Colon (tissue), 2 donors: ENCODE measurements around the gene L3MBTL4.
"Not testable (repeated sequence)": the region's sequence is repeated elsewhere in the genome, so short reads cannot be mapped to it uniquely, and the experiment has no call there.

ENCODE experiments used
- FAIRE-seq: peaks from 2 replicates; lab custom pipeline; 2012; peaks lifted over from hg19 to GRCh38; lab: Jason Lieb, UNC
- donor health status: control.
- donor health status: control.

Gene L3MBTL4

GRCh38 chr18:6406075-6406909 is 8.4 kb downstream of the L3MBTL4 start:
- no peak for FAIRE-seq

DNA sequence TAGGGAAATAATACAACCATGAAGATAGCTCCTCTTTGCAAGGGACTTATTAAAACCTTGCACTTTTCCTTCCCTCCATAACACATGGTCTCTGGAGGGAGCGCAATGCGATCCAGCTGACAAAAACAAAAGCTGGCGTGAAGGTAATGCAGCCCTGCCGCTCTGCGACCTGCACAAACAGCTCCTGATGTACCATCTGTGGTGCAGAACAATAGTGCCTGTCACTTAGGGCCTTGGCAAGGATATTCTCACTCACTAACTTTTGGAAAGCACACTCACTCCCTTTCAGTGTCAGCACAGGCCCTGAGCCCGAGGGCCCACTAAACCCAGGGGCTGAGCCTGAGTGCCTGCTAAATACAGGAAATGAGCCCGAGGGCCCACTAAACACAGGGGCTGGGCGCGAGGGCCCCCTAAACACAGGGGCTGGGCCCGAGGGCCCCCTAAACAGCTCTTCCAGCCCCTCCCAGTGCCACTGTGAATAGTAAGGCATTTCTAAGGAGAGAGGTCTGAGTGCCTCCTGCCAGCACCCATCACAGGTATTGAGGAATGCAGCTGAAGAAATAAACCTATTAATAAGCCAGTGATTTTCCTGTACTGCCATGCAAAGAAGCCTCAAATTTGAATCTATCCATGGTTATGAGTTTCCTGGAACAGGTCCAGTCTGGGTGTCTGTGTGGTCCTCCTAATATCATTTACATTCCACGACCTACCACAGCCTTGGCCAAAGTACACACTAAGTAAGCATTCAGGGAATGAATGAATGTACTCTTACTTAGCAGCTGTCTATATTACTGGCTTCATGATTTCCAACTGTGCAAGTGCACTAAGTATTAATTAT is 9.3 kb downstream of the L3MBTL4 start:
- no peak for FAIRE-seq

DNA sequence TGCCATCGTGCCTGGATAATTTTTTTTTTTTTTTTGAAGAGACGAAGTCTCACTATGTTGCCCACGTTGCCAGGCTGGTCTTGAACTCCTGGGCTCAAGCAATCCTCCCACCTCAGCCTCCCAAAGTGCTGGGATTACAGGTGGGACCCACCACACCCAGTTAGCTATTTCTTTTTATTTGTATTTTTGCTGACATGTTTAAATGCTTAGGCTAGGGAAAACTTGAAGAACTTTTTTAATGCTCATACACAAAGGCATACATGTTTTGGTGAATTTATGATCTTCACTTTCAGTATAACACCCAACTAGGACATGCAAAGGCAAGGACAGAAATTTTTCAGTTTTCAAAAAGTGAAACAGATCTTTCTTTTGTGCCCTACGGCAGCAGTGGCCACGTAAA is 9.9 kb downstream of the L3MBTL4 start:
- FAIRE-seq = no peak

DNA sequence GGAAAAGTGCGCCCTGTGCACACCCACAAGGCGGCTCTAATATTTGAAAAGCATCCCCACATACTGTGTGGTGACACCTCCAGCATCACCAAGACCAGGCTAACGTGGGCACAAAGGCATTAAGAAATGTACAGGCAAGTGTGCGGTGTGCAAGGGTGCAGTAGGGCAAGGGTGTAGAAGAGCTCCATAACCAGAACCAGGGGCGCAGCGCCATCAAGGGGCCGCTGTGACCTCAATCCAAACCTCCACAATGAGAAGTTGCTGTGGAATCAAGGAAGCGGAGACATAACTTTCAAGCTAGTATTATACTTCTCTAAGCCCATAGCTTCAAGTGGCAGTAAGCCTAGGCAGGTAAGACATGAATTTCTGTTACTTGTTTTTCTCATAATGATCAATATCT is 13.0 kb downstream of the L3MBTL4 start:
- no peak for FAIRE-seq

DNA sequence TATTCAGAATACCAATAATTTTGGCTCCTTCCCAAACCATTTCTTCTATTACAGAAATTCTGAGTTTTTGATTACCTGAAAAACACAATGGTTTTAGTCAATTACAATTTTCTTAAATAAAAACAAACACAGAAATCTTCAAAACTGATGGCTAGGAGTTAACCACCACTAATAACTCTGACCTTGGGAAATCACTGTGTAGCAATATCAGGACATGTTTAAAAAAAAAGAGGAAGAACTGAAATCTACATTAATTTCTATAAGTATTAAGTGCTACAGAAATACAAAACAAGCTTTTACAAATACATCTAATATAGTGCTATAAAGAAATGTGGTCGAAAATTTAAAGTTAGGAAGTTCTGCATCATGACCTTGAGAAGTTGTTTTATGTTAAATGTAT is 14.9 kb downstream of the L3MBTL4 start:
- peak; percentile 10 for FAIRE-seq

DNA sequence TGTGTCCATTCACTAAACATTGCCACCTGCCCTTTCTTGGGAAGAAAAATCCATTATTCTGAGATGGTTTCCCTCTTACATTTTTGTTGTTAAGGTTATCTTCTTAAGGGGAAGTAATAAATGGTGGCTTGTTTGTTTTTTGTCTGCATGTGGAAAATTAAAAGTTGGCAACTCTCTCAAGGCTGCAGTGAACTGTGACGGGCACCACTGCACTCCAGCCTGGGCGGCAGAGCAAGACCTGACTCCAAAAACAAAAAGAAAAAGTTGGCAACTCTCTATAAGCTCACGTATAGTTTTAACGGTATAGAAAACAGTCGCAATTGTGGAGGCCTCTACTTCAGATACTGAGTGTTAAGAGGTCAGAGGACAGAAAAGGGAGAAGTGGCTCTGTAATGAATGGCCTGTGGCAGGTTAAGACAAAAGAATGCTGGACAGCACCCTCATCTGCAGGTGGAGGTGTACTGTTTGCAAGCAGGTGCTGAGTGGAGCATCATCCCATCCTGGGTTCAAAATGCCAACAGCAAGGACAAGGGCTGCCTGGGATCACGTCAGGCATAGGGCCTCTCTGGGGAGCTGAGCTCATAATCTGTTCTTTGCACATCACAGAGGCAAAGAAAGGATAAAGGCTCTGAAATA is 16.7 kb downstream of the L3MBTL4 start:
- FAIRE-seq = no peak

- no peak for FAIRE-seq
Measured at GRCh38 chr18:6396847-6397246, 17.9 kb downstream of the L3MBTL4 start.

GRCh38 chr18:6396276-6396675 is 18.4 kb downstream of the L3MBTL4 start:
- FAIRE-seq = no peak

DNA sequence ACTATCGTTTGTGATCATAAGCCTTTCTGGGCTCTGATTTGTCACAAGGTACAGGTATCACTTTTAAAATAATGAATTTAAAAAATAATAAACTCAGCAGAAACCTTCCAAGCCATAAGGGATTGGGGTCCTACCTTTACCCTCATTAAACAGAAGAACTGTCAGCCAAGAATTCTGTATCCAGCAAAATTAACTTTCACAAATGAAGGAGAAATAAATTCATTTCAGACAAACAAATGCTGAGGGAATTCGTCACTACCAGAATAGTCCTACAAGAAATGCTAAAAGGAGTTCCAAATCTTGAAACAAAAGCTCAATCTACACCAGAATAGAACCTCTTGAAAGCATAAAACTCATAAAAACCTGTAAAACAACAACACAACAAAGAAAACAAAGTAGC is 25.7 kb downstream of the L3MBTL4 start:
- FAIRE-seq = no peak

- FAIRE-seq = no peak
Measured at GRCh38 chr18:6382963-6383362, 31.7 kb downstream of the L3MBTL4 start.

- not testable (repeated sequence) for FAIRE-seq
Measured at GRCh38 chr18:6377473-6377872, 37.2 kb downstream of the L3MBTL4 start.

DNA sequence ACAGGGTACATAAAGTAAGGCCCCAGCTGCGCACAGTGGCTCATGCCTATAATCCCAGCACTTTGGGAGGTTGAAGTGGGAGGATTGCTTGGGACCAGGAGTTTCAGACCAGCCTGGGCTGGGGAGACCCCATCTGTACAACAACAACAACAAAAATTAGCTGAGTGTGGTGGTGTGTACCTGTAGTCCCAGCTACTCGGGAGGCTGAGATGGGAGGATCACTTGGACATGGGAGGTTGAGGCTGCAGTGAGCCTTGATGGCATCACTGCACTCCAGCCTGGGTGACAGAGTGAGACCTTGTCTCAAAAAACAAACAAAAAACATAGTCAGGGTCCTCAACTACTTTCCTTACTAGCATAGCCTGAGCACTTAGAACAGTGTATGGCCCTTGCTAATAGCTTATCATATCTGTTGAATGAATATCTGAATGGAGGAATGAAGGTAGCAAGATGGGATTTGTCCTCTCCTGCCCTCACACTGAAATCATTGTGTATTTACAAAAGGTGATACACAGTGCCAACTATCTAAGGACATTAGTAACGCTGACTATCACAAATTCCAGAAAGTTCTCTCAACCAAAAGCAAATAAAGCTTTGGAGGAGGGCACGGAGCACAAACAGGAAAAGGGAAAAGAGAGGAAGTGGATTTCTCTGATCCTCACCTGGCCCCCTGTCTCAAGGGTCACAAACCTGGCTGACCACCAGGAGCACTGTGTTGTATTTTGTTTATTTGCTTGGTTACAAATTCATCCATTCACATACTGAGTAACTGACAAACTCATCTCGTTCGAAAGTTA is 38.1 kb downstream of the L3MBTL4 start:
- no peak for FAIRE-seq

DNA sequence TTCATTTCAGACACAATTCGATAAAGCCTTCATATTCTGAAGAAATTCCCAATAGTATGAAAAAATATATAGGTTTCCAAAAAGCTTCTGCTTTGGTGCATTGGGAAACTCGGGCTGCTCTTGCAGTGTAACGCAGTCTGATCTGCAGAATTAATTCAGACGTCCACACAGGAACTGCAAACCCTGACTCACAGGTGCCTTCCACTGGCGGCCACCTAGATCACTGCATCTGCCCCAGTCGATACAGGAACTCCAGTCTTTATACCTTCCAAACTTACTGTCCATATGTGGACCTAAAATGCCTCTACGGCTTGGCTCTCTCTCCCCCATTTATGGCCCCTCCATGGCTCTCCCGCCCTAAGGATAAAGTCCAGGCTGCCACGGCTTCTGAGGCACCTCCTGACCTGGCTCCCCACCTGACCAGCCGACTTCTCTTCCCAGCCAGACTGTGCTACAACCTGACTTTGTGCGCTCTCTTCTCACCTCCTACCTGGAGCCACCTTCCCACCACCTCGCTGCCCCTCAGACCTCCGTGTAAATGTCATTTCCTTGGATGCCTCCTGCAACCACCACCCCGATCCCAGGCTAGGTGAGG is 39.7 kb downstream of the L3MBTL4 start:
- FAIRE-seq = no peak

DNA sequence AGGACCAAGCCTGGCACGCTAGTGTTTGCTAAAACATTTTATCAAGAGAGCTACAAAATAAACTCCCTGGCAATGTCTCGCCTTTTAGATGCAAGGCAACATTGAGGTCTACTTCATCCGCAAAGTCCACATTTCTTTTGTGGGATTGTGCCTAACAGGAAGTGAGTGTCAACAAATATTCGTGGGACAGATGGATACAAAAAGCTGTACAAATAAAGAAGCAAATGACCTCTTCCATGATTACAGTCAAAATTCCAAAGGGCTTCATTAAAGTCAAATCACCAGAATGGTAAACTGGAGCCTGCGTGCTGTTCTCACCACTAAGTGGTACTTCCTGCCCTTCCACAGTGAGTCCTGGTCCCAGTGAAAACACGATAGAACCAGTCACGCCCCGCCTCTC is 40.4 kb downstream of the L3MBTL4 start:
- FAIRE-seq = no peak

- no peak for FAIRE-seq
Measured at GRCh38 chr18:6373187-6373586, 41.5 kb downstream of the L3MBTL4 start.

DNA sequence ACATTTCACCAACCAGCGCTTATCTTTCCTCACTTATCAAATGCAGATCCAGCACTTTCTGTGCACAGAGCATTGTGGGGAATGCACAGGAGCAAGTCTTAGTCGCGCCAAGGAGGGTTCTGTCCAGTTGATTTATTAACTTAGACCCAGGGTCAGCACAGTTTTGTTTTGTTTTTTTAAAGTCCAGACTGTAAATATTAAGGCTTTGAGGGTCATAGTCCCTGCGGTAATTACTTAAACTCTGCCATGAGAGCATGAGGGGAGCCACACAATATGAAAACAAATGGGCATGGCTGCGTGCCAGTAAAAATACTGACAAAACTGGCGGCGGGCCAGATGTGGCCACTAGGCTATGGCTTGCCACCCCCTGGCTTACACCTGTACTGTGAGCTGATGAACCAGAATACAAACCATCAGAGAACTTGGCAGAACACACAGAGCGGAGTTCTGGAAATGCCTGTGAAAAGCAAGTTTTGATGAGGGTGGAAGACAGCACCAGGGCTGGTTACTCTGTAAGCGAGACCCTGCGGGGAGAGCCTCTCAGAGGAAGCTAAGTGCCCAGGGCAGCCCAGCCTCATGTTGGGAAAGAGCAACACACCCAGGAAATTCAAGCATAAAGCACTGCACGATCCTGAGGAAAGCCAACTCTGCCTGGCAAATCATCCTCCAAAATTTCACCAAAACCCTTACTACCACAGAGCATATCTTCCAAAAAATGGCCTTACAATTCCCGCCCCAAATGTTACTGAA is 43.6 kb downstream of the L3MBTL4 start:
- no peak for FAIRE-seq

DNA sequence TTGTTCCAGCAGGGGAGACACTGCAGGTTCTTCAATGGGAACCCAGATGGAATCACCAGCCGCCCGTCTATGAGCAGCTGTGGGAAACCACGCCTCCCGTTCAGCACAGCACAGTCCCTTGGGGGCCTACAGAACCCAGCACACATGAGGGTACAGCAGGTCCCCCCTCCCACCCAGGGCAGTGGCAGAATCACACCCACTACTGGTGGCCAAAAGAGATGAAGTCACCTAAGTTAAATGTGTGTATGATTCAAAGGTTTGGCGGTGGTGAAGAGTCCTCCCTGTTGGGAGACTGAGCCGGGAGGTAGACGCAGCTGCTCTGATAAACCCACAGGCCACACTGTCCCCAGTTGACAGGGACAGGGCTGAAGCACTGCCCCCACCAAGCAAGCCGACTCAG is 44.3 kb downstream of the L3MBTL4 start:
- FAIRE-seq = no peak

- FAIRE-seq = no peak
Measured at GRCh38 chr18:6368017-6368416, 46.7 kb downstream of the L3MBTL4 start.

DNA sequence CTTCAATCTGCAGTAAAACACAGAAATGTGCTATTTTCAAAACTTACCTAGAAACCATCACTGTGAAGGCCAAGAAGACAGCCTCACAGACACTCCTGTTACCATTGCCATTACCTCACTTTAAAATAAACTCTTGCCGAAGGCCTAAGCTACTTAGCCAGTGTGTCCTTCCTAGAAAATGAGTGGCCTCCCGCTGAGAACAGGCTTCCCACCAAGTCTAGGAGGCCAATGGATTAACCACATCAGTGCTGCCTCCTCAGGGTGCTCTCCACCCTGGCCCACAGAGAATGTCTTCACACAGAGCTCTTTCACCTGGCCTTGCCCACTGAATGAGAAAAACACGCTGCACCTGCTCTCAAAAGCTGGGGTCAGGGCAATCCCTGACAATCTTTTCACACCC is 47.5 kb downstream of the L3MBTL4 start:
- no peak for FAIRE-seq

GRCh38 chr18:6366776-6367175 is 47.9 kb downstream of the L3MBTL4 start:
- FAIRE-seq = no peak

DNA sequence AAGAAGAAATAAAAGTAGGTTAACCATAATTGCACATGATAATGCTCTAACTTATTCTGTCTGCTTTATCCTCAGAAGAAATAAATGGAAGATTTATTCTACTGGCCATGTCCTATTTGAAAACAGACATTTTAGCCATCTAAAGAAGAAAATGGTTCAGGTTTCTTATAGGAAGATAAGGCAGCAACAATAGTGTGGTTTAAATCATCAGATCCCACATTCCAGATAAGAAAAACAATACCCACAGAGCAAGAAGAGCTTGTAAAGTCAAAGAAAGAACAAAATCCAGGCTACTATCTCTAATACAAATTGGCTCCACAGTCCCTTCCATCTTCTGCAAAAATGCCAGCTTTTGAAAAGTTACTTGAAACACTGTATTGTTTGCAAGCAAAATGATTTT is 49.3 kb downstream of the L3MBTL4 start:
- no peak for FAIRE-seq
